Measurements from ENCODE around the gene TAF15.

Gene TAF15

GRCh38 chr17:35875072-35875799 is 66.0 kb downstream of the TAF15 start:
- no peak for DNase-seq

- DNase-seq: no peak
These were observed 66.5 kb downstream of the TAF15 start for GRCh38 chr17:35875800-35876139.

- no peak for DNase-seq
These were observed 67.2 kb downstream of the TAF15 start for GRCh38 chr17:35876534-35876933.

- no peak for DNase-seq
These were observed 68.2 kb downstream of the TAF15 start for GRCh38 chr17:35877345-35878029.

DNA sequence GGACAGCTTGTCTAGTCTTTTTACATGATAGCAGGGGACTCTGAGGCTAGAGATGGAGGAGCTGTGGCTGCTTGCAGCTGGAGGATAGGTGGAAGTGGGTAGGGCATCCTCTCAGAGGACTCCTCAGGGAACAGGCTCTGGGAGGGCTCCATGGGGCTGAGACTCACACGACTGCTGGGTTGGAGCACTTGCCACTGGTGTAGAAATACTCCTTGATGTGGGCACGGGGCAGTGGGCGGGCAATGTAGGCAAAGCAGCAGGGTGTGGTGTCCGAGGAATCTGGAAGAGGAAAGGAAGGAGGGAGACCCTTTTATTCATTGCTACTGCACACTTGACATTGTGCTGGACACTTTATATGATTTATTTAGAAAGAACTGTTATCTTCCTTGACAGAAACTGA is 69.1 kb downstream of the TAF15 start:
- no peak for DNase-seq

DNA sequence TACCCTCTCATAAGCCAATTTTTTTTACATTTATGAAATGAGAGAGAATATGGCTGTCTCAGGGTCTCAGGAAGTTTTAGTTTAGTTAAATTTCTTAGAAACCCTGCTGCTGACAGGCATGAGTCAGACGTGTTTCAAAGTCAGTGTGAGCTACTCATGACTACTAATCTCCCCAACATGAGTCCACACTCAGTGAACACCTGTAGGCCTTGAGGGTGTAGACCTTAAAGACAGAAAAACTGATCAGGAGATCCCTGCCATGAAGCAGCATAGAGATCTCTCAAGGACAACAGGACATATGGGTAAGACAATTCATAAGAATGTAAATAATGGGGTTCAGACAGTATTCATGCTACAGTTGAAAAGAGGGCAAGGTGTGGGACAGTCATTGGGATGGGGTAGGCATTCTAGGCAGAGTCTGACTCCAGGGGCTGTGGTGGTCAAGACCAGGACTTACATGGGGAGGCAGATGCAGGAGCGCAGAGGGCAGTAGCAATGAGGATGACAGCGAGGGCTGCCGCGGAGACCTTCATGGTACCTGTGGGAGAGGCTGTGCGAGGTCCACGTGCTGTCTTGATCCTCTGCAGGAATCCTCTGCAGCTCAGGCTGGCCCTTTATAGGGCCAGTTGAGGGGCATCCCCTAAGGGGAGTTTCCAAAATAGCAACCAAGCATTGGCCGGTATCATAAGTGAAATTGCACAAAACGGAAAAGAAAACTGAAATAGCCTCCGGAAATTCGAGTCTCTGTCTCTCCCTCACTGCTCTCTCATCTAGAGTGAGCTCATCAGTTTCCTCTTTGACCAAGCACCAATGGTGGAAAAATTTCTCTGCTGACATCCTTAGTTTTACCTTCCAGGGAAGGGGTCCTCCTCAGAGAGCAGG is 70.7 kb downstream of the TAF15 start, which contains the start of gene CCL5:
TSS of gene CCL5 (minus strand) at position 588 of the 882 bp plus-strand sequence.
- DNase-seq: no peak

GRCh38 chr17:35889241-35889640 is 80.0 kb downstream of the TAF15 start:
- DNase-seq: no peak

GRCh38 chr17:35889818-35890773 is 80.8 kb downstream of the TAF15 start:
- DNase-seq: peak in 2 of 3 experiments; percentile 50 to 57

- peak; percentile 34 to 72 (median 54) for DNase-seq
These were observed 81.5 kb downstream of the TAF15 start for GRCh38 chr17:35890774-35891155.

- DNase-seq: no peak
These were observed 82.0 kb downstream of the TAF15 start for GRCh38 chr17:35891269-35891668.

DNA sequence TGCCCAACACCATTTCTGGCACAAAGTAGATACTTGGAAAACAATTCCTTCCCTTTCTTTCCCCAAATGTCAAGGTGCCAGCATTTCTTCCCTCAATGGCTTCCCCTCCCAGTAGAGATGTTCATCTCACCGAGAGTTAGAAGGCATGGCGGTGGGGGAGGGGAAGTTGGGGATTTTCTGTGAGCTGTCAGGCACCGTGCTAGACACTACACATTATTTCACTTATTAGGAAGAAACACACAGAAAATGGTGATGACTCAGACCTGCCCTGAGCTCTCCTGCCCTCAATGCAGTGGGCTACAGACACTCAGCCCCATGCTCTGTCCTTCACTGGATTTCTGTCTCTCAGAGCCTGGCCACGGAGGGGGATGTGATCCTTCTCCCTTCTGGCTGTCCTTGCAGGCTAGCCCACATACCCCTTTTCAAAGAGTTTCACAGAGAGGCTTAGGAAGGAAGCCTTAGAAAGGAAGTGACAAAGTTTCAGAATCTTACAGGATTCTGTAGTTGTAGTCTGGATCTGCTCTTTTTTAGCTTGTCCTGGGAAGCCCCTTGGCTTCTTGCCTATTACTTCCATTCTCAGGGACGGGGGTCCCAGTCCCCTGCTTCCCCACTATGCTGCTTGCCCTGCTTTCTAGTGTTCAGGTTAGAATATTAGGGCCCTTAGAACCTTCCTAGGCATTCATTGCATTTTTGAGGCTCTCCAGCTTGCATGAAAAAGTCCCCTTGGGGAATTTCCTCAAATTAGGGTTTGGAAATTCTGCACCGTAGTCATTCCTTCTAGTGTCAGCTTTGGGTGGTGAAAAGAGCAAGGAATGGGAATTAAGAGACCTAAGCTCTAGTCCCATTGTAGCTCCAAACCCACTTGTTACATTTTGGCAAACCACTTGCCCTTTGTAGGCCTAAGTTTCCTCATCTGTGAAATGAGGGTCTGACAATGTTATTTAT is 83.1 kb downstream of the TAF15 start:
- no peak for DNase-seq

DNA sequence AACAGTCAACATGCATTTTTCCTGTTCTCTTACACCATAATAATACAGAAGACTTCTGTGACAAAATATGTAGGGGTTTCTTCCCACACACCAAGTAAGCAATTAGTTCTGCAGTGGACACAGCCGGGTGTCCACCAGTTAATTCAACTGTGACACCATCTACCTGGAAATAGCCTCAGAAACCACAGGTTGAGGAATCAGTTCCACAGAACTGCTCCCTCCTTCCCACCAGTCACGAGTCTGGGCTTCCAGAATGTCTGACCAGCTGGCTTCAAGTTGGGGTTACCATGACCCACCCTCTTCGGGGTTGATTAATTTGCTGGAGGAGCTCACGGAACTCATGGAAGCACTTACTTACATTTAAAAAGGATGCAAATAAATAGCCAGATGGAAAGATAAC is 84.5 kb downstream of the TAF15 start:
- DNase-seq: no peak

- no peak for DNase-seq
These were observed 84.9 kb downstream of the TAF15 start for GRCh38 chr17:35894206-35894605.

GRCh38 chr17:35895636-35896587 is 86.6 kb downstream of the TAF15 start:
- peak in 1 of 3 experiments; percentile 72 for DNase-seq
